Activated CD8-positive, alpha-beta memory T cell treated with anti-CD3 and anti-CD28 coated beads, Interleukin-2, amount 50 U/mL, for 48 hours (primary cell): ENCODE data around the gene SWT1.
A peak's percentile ranks its signal among the peaks of the same experiment; 100 is the strongest.
"Not testable (repeated sequence)": the region's sequence is repeated elsewhere in the genome, so short reads cannot be mapped to it uniquely, and the experiment has no call there.

Experiments
- DNase-seq: peaks from one replicate; pipeline ENCODE4 v3.0.0-alpha.2; 2020

SWT1 gene

DNA sequence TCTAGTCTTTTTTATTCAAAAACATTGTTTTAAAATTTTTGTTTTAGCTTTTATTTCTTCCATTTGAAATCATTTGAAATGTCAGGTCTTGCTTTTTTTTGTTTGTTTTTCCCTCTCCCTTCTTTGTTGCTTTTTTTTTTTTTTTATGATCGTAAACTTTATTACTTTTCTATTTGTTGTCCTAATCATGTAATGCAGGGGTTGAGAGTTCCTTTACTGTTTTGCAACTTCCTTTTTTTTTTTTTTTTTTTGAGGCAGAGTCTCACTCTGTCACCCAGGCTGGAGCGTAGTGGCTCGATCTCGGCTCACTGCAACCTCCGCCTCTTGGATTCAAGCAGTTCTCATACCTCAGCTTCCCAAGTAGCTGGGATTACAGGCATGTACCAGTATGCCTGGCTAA lies 135.3 kb downstream of the SWT1 start:
- DNase-seq, result no peak

GRCh38 chr1:185293967-185294542 lies 137.1 kb downstream of the SWT1 start:
- no peak for DNase-seq

- DNase-seq, result no peak
Observed at GRCh38 chr1:185295091-185295490, 138.1 kb downstream of the SWT1 start.

DNA sequence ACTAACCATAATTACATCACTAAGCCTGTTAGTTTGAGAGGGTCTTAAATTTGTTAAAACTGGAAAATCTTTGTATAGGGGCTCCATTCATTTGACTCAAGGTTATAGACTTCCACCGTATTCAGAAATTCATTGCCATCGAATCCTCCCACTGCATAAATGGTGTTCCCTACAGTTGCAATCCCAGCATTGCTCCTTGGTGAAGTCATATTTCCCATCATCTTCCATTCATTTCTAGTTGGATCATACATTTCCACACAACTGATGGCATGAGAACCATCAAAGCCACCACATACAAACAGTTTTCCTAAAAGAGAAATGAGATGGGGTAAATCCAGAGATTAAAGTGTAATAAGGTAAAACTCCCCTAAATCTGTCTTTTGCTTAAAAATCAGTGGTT lies 141.0 kb downstream of the SWT1 start:
- DNase-seq, result no peak

DNA sequence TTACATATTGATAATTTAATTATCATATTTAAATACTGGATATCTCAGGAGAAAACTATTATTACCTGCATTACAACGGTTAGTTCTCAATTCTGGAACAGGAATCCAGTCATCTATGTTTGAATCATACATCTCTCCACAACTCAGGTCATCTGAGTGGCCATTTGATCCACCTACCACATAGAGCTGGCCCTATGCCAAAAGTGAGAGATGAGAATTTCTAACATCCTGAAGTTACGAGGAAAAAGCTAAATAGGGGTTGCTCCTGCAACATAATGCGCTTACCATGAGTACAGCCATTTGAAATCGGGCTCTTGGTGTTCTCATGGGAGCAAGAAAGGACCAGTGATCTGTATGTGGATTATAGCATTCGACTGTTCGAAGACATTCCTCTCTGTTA lies 143.2 kb downstream of the SWT1 start:
- no peak for DNase-seq

DNA sequence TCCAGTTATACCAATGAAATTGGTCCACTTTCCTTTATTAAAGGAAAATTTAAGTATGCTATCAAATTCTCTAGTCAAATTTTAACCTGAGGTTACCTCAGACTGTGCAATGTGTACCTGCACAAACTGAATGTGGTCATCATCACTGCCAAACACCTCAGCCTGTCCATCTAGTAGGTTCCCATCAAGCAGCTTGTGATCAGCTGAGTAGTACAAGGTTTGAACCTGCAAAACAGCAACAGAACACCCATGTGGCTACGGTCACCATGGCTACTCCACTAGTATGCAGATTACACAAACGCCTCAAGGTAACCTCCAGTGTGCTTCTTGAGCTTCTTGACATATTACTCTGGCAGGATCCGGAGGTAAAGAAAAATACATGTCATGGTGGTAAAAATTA lies 148.5 kb downstream of the SWT1 start:
- DNase-seq, result no peak

DNA sequence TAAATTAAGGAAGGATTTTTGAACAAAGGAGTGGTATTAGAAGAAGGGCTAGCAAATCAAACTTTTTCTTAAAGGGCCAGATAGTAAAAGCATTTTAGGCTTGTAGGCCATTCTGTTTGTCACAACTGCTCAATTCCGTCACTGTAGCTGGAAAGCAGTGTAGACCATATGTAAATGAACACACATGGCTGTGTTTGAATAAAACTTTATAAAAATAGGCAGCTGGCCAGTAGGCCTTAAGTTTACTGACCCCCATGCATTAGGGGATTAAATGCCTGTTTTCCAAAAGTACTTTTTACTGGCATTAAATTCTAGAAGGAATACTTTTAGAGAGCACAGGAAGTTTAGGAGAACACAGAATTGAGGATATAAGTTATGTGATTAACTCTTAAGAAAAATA lies 151.2 kb downstream of the SWT1 start:
- no peak for DNase-seq

- DNase-seq, result no peak
Observed at GRCh38 chr1:185309566-185309965, 152.6 kb downstream of the SWT1 start.

DNA sequence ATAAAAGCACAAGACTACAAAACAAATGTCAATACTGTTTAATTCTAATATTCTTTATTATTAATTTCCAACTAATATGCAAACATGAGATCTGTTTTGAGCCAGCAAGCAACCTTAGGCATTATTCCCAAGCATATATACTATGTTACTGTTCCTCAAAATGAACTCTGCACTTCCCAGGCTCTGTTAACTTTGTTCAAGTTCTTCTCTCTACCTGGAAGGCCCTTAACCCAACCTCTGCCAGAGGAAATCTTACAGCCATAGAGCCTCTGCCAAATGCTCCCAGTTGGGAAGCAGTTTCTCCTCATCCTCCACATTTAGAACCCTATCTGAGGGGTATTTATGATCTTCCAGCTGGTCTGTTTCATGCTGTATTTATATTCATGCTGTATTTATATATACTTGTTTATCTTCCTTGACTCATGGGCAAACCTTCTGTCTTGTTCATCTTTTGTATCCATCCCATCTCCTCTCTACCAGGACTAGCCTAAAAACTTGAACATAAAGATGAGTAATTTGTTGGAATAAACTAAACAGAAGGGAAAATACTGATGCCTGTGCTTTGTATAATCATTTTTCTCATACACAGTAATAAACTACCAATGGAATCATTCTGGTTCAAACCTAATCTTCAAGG lies 154.7 kb downstream of the SWT1 start:
- DNase-seq, result no peak

GRCh38 chr1:185312361-185313138 lies 155.6 kb downstream of the SWT1 start:
- DNase-seq, result no peak

DNA sequence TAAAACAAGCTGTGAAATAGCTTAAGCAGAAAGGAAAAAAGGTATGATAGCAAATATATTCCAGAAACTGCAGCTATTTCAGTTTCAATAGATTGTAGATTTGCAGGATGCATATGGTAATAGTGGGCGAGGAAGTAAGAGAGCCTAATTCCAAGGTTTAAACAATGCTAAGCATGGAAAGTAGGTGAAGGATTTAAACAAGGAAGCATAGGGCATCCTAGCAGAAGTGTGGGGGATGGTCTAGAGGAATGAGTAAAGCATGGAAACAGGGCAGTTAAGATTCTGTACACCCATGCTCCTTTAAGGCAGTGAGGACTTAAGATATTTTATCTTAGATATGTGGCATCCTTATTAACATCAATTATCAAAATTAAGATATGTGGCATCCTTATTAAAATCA lies 157.4 kb downstream of the SWT1 start:
- no peak for DNase-seq

GRCh38 chr1:185315445-185316071 lies 158.6 kb downstream of the SWT1 start:
- DNase-seq, result no peak

DNA sequence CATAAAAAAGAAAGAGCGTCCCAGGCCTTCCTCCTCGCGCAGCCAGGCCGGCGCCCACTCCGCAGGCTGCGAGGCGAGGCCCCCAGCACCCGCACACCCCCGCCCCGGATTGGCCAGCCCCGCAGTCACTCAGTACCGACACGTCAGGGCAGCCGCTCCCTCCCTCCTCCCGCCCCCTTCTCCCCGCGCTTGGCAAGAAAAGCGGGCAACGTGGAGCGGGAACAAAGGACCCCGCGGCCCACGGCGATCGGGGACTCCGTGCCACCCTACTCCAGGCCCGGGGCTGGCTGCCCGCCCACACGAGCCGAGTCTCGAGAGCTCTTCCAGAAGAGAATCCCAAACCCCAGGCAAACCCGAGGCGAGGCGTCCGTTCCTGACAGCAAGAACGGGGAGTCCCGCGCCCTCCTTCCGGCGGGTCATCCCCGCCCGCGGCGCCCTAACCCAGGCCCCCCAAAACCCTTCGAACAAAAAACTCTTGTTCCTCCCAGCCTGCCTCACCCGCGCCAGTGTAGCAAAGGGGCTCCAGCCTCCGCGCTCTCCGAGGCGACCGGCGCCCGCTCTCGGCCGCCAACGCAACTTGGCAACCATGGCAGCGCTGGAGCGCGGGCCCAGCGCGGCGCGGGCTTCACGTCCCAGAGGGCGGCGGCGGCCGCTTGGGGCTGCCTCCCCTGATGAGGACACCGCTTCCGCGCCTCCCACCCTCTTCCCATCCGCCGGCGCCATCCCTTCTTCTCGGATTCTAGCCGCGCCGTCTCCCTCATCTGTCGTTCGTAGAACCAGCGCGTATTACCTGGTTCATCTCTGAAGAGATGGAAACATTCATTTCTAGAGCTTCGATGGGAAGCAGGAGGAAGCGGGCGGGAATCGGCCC lies 159.4 kb downstream of the SWT1 start:
- DNase-seq, result peak; percentile 94

DNA sequence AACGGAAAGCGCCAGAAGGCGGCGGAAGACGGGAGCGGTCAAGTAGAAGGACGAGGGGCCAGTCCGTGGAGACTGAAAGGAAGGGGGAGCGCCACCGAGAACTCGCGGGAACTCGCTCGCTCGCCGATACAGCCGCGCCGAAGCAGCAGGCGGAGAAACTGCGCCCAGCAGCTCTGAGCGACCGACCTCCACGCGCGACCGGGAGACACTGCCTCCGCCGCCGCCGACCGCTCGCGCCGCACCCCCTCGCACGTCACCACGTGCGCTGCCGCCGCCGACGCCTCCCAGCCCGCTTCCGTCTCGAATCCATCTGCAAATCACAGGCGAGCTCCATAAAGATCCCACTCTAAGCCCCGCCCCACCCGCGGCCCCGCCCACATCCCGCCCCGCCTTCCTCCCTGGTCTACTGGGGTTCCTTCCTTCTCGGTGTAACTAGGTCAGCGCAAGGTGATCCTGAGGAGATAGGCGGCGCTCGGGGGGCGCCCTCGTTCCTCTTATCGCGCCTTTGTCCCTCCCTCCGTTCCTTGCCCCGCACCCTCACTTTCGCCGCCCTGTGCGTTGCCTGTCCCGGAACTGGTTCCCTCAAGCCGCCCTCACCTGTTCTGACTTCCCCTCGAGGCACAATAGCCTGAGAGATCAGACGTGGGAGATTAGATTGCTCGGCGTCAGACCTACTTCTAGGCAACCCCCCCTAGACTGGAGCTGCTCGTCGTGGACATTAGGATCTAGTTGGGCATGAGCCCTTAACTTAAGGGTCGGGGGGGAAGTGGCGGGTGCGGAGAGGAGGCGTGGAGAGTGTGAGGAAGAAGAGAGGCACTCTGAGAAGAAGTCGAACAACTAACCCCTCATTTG lies 160.3 kb downstream of the SWT1 start, which contains the start of gene IVNS1ABP:
IVNS1ABP (minus strand) TSS at position 210 of the 852 bp plus-strand sequence. CDS start 7,750 bp downstream, outside the sequence.
- peak; percentile 94 for DNase-seq

- peak; percentile 79 for DNase-seq
Observed at GRCh38 chr1:185317886-185318310, 160.9 kb downstream of the SWT1 start.

DNA sequence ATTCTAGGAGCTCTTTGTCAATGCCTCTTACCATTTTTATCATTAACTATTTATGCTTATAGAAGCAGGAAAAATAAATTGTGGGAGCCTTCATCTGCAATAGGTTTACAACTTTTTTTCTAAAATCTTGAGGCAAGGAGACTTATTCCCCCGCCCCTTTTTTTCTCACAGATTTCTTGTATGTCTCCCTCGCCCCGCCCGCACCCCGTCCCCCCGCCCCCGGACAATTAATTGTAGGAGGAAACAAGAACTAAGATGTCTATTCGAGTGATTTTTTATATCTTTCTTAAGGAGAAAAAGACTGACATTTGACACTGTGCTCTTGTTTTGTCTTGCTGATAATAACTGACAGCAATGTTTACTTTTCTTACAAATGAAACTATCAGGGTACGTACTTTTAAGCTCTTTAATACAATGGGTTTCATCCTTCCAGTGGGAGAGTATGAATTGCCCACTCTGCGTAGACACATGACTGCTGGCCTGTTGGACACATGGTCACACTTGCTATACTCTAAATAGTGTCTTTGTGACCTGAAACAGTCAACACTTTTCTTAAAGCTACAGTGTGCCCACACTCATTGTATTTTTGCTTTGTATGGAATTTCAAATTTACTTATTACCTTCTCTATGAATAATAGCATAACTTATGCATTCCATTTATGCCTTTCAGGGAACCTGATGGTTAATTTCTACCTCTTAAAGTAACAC lies 161.6 kb downstream of the SWT1 start:
- DNase-seq, result no peak

GRCh38 chr1:185319139-185319475 lies 162.1 kb downstream of the SWT1 start:
- no peak for DNase-seq

DNA sequence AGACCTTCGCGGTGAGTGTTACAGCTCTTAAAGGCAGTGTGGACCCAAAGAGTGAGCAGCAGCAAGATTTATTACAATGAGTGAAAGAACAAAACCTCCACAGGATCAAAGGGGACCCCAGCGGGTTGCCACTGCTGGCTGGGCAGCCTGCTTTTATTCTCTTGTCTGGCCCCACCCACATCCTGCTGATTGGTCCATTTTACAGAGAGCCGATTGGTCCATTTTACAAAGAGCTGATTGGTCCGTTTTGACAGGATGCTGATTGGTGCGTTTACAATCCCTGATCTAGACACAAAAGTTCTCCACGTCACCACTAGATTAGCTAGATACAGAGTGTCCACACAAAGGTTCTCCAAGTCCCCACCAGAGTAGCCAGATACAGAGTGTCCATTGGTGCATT lies 164.1 kb downstream of the SWT1 start:
- DNase-seq, result not testable (repeated sequence)

DNA sequence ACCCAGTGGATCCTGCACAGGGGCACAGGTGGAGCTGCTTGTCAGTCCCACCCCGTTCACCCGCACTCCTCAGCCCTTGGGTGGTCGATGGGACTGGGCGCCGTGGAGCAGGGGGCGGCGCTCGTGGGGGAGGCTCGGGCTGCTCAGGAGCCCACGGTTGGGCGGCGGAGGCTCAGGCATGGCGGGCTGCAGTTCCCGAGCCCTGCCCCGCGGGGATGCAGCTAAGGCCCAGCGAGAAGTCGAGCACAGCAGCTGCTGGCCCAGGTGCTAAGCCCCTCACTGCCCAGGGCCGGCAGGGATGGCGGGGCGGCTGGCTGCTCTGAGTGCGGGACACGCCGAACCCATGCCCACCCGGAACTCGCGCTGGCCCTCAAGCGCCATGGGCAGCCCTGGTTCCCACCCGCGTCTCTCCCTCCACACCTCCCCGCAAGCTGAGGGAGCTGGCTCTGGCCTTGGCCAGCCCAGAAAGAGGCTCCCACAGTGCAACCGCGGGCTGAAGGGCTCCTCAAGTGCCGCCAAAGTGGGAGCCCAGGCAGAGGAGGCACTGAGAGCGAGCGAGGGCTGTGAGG lies 164.8 kb downstream of the SWT1 start:
- DNase-seq, result not testable (repeated sequence)

- DNase-seq, result no peak
Observed at GRCh38 chr1:185322636-185323035, 165.7 kb downstream of the SWT1 start.

DNA sequence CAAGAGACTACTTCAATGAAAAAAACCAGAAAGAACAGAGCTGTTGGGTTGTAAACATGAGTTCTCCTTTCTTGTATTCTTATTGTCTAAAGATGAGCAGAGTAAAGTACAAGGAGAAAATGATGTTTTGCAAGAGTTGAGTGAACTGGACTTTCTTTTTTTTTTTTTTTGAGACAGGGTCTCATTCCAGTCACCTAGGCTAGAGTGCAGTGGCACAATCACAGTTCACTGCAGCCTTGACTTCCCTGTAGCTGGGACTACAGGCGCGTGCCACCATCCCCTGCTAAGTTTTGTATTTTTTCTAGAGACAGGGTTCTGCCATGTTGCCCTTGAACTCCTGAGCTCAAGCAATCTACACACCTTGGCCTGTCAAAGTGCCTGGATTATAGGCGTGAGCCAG lies 167.2 kb downstream of the SWT1 start:
- no peak for DNase-seq
